Astrocyte of the hippocampus (primary cell): Measurements from ENCODE around the gene ZIC1.

Source experiments
- DNase-seq: peaks from one replicate; pipeline ENCODE4 v3.0.0; 2011; ENCODE audit warnings: low read depth, low spot score

The ZIC1 gene

GRCh38 chr3:147395899-147396711 lies 13.1 kb upstream of the ZIC1 start:
- DNase-seq = peak; percentile 35

DNA sequence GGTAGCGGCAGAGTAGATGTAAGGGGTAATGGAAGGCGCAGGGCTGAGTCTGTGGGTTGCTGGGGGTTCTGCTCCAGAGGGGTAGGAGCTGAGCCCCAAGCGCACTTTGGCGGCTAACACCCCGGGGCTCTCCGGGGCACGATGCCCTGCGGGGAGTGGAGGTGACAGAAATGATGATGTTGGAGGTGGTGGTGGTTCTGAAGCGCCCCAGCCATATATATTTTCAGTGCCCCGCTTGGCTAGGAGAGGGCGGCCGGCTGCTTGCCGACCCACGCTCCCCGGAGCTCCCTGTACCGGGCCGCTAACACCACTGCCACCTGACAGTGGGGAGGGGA lies 12.5 kb upstream of the ZIC1 start:
- DNase-seq = no peak

DNA sequence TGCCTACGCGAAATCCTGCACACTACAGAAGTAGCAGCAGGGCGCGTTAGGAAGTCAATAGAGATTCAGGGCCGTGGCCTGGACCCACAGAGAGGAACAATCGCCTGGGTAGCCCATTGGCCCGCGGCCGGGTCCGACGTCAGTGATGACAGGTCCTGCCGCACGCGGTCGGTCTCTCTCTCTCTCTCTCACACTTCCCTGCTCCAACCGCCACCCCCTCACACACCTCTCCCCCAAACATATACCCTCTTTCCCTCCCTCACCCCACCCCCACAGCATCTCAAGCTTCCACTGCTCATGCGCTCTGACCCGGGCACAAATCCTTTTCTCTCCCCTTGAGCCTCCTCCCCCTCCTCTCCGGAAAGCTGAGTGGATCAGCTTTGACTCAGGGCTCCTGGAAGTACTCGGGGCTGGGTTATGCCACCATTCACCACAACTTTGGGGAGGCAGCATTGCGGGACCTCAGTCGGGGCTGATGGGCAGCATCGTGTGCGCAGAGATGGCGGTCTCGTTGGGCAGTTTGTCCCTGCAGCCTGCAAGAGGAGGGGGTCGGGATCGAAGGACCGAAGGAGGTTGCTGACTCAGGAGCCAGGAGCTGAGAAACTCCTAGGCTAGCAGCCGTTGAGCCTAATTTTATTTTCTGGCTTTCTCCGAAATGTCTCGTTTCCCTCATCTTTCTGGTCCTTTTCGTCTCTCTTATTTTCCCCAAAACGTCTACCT lies 11.8 kb upstream of the ZIC1 start:
- DNase-seq = peak; percentile 72

DNA sequence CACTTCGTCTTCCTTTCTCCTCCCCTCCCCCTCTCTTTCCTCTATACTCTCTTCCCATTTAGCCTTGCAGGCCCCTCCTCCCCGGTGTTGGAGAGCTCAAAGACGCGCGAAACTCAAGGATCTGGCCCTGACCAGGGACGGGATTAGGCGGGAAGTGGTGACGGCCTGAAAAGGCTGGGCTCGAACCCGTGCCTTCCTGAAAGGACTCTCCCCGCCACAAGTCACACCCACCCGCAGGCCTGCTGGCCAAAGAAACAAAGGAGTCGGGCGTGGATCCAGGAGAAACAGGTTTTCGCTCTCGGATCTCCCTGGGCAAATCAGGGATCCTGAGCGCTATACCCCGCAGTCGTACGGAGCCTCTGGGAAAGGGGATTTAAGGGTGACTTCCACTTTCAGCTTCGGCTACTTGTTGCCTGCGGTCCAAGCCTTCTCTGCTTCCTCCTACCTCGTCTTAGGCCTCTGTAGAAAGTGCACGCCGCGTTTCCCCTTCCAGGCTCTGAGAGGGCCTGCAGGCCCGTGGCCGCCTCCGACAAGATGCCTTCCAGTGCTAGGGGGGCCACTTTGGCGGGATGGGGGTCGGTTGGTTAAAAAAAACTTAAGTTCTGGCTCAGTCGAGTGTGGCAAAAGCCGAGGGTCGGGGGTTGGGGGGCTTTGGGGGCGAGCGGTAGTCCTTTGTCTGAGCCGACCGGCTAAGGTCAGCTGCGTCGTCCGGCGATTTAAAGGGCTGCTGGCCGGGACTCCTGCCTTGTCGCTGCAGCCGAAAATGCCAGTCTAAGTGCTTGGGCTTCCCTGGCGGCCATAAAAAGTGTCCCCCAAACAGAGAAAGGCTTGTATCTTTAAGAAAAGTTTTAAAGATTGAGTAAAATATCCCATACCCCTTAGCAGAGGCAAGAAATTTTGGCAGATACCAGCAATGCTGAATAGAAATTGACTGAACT lies 11.0 kb upstream of the ZIC1 start:
- no peak for DNase-seq

DNA sequence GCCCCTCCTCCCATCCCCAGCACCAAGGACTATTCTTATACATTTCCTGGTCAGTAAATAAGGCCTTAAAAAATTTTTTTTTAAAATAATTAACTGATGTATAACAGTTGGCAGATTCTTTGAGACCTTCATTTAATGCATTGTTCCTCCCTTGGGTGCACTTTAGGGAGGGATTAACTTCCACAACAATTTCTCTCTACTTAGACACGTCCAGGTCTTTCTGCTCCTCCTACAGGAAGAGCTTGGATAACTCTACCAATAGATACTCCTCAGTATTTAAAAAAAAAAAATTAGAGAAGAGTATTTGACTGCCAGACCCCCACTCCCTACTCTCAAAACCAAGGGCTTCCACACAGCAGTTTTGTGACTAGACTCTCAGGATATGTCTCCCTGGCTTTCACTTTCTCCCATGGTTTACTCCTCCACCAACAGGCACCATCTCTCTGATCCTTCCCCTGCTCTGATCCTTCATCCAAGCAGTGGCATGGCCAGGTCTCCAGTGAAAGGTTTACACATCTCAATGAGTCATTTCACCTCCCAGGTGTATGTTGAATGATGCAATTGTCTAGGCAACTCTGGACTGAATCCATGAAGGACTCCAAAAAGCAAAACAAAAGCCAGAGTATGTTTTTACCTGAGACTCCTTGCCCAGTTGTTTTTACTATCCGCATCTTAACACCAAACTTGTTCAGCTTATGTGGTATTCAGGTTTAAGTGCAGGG lies 10.2 kb upstream of the ZIC1 start:
- no peak for DNase-seq

DNA sequence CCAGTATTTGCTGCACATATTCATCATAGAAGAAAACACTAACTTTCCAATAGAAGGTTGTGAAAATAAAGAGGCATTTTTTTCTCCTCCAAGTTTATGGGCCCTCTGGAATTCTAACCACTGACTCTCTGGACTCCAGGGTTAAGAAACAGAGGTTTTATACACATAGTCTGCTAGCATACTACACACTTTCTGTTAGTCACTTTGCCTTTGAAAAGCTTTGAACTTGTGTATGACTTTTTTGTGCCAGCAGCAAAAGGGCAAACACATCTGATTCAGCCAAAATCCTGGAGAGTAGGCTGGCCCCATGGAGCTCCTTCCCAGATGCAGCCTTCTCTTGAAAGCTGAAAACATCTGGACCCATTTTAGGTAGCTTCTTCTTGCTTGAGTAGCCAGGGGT lies 9.1 kb upstream of the ZIC1 start:
- DNase-seq = no peak

GRCh38 chr3:147400999-147401398 lies 8.2 kb upstream of the ZIC1 start:
- DNase-seq = no peak

- DNase-seq = no peak
Observed at GRCh38 chr3:147401421-147401820, 7.7 kb upstream of the ZIC1 start.

- no peak for DNase-seq
Observed at GRCh38 chr3:147402159-147402558, 7.0 kb upstream of the ZIC1 start.

DNA sequence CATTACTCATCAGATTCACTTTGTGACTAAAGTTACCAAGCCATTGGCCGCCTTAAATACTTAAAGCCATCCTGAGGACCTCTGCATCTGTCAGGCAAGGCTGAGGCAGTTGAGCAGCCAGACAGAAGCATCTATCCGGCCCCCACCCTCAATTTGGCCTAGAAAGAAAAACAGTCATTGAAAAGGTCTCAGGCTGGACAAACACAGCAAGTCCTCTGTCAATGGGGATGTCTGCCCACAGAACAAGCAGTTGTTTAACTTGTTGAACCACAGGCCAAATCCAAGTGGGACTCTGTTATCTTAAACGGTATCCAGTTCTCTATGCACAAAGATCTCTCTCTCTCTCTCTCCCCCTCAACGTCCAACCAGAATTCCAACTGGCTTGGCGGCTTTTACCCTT lies 5.7 kb upstream of the ZIC1 start:
- no peak for DNase-seq

- DNase-seq = no peak
Observed at GRCh38 chr3:147404000-147404799, 5.0 kb upstream of the ZIC1 start.

GRCh38 chr3:147404800-147405230 lies 4.3 kb upstream of the ZIC1 start:
- no peak for DNase-seq

DNA sequence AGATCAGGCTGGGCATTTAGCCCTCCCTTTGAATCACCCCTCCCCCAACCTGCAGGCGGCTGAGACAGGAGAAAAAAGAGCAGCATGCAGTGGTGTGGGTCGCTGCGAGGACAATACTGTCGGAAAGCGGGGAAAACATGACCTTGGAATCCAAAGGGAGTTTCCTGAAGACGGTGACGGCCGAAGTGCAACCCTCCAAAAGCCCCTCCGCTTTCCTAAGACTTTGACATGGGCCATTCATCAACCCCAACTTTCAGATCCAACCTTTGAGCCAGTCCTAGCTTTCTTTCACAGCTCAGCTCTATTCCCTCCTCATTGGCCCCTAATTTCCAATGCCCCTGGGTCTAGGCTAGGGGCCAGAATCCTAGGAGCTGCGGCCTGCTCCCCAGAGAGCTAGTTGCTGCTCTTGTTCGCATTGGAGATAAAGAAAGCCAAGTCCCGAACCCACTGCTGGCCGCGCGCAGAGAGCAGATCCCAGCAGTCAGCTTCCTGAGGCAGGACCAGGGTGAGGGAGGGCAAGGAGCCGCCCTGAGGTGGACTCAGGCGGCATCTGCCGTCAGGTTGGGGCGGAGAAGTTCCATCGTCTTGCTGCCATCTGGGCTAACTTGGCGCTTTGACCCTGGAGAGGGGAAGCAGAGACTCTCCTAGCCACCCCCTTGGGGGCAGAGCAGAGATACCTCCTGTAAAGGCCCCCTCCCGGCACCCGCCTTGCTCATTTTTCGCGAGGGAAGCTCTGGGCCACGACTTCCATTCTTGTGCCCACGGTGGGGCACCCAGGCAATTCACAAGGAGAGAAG lies 3.7 kb upstream of the ZIC1 start:
- no peak for DNase-seq

- no peak for DNase-seq
Observed at GRCh38 chr3:147406028-147406931, 2.9 kb upstream of the ZIC1 start, which contains the start of gene ZIC4. ZIC4 (minus strand) TSS chr3:147406543; CDS start chr3:147402797, 3,746 bp downstream.

- no peak for DNase-seq
Observed at GRCh38 chr3:147407114-147407497, 2.1 kb upstream of the ZIC1 start.

DNA sequence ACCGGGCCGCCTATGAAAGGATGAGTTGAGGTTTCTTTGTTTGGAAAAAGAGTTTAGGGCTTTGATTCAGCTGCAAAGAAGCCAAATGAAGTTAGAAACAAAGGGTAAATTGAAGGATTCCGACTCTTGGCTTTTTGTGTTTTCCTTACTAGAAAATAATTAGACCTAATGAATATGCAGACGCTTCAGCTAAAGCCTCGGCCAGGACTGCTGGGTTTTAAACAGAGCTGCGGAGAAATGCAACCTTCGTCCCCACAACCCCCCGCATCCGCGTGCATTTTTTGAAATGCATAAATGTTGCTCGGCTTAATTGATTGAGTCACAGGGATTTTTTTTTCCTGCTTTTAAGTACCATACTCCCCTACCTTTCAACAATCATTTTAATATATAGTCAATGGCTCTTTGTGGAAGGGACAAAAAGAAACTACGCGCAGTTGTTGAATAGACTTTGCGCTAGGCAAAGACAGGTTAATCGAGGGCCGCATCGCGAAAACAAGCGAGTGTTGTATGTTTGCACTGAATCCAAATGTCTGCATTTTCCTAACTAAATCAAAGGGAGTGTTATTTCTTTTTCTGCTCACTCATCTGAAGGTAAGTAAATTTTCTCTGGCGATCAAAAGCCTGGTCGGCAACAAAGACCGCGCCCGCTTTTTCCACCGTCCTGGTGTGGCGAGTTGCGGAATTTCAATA lies 1.5 kb upstream of the ZIC1 start:
- DNase-seq = no peak

DNA sequence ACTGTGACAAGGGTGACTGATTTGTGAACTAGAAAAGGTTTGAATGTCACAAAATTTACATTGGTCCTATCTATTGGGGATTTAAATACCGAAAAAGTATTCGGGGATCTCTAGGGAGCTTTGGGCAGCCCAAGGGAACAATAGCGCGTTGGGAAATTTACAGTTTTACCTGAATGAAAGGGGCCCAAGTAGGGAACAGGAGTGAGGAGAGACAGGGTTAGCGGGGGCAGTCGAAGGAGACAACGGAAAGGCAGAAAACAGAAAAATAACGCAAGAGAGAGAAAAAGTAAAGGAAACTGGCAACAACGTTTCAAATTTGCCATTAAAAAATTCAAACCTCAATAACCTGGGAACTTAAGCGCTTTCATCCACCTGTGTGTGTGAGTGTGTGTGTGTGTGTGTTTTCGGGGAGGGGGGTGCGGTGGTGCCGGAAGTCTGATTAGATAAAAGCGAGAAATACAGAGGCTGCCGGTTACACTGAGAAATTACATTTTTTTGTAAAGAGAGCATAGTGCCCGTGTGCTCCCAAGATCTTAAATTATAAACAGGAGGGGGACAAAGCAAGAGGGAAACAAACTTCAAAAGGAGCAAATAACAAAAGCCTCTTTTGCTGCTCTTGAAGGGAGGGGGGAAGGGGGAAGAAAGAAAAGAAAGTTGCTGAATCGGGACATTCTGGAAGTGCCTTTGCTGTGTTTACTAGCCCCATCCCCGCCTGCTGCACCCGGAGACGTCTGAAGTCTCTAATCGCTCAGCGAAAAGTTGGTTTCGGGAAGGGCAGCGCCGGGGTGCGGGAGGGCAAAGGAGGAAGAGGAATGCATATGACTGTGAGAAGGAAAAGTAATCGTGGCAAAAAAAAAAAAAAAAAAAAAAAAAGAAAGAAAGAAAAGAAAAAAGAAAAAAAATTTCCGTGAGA lies 721 bp upstream of the ZIC1 start:
- DNase-seq = no peak
